Fibroblast of the aortic adventitia (primary cell): ENCODE data around the gene LRRC3C. TPM values are rescaled to one million over a fixed set of nuclear protein-coding genes. Genes with fewer than 3 reads are reported as not detected.
"Not testable (repeated sequence)": the region's sequence is repeated elsewhere in the genome, so short reads cannot be mapped to it uniquely, and the experiment has no call there.

Experiments
- DNase-seq: peaks from one replicate; pipeline ENCODE4 v3.0.0-alpha.2; 2010; ENCODE audit warnings: low read depth
- H3K4me3 ChIP-seq: 2 replicates; pipeline ENCODE4 v1.5.1; 2011; ENCODE audit warnings: low read depth, mild to moderate bottlenecking, control low read depth, low read length, moderate library complexity
- CTCF ChIP-seq: IDR thresholded peaks from 2 replicates; pipeline ENCODE4 v1.5.1; 2011; ENCODE audit warnings: mild to moderate bottlenecking, low read length, control low read depth, inconsistent platforms; ENCODE audit not compliant: insufficient read depth
- total RNA-seq: library from RNA; depleted of rRNA; stranded (reverse); fragments of >200 nt; gene quantifications from 2 replicates; pipeline ENCODE4 v1.2.3, GENCODE V29; 2012; ENCODE audit warnings: low replicate concordance

LRRC3C gene
- total RNA-seq: not detected in 2 replicates

GRCh38 chr17:39927101-39927928 is at the start of gene LRRC3C, which contains the start of gene ORMDL3:
Gene LRRC3C (plus strand): TSS chr17:39927732. CDS start chr17:39941524, 13,792 bp downstream.
Gene ORMDL3 (minus strand): TSS chr17:39927601. CDS start chr17:39924203, 3,398 bp downstream.
- H3K4me3 ChIP-seq: peak within 1 kb of the TSS; percentile 81
- peak; percentile 93 for DNase-seq
- no peak for TF ChIP-seq CTCF

- DNase-seq, H3K4me3 ChIP-seq: not testable (repeated sequence)
Observed at GRCh38 chr17:39886102-39886501, 41.4 kb upstream of the LRRC3C start.

- no peak for TF ChIP-seq CTCF
- DNase-seq: no peak
- no peak overlapping the region for H3K4me3 ChIP-seq
Observed at GRCh38 chr17:39887078-39887477, 40.5 kb upstream of the LRRC3C start.

GRCh38 chr17:39889200-39889599 is 38.3 kb upstream of the LRRC3C start:
- DNase-seq: no peak
- H3K4me3 ChIP-seq: no peak overlapping the region
- TF ChIP-seq CTCF: no peak

- H3K4me3 ChIP-seq: no peak overlapping the region
- DNase-seq: no peak
- no peak for TF ChIP-seq CTCF
Observed at GRCh38 chr17:39894681-39895376, 32.7 kb upstream of the LRRC3C start.

GRCh38 chr17:39898088-39898487 is 29.4 kb upstream of the LRRC3C start:
- no peak overlapping the region for H3K4me3 ChIP-seq
- no peak for TF ChIP-seq CTCF
- DNase-seq: no peak

GRCh38 chr17:39899215-39899614 is 28.3 kb upstream of the LRRC3C start:
- TF ChIP-seq CTCF: no peak
- DNase-seq: no peak
- no peak overlapping the region for H3K4me3 ChIP-seq

GRCh38 chr17:39902027-39902426 is 25.5 kb upstream of the LRRC3C start:
- DNase-seq, H3K4me3 ChIP-seq: not testable (repeated sequence)
